GM23338 (cell line): ENCODE results near the gene USP37. TPM values are rescaled to one million over a fixed set of nuclear protein-coding genes. Genes with fewer than 3 reads are reported as not detected.

Experiments used
- ATAC-seq: fragments of 200-7000 bp; cut with Tn5 transposase; 3 replicates; pipeline ENCODE4 v1.9.1; 2020
- DNase-seq: peaks from one replicate; pipeline ENCODE4 v3.0.0-alpha.2; 2015; ENCODE audit warnings: low spot score
- H2AFZ ChIP-seq: fragments of 200-600 bp; sonication (generic); 2 replicates; pipeline ENCODE4 v1.8.0; 2016; ENCODE audit warnings: antibody characterized with exemption, mild to moderate bottlenecking, moderate library complexity
- H3F3A ChIP-seq: fragments of 200-600 bp; sonication (generic); replicated peaks from 2 replicates; pipeline ENCODE4 v1.8.0; 2017; ENCODE audit warnings: antibody characterized with exemption, mixed run types, low read depth
- H3K27ac ChIP-seq: fragments of 200-600 bp; sonication (generic); 2 replicates; pipeline ENCODE4 v1.6.1; 2016; ENCODE audit warnings: low read depth
- H3K27me3 ChIP-seq: fragments of 200-600 bp; sonication (generic); 2 replicates; pipeline ENCODE4 v1.8.0; 2016; ENCODE audit warnings: mild to moderate bottlenecking, mixed run types, moderate library complexity; ENCODE audit not compliant: insufficient read depth
- H3K36me3 ChIP-seq: fragments of 200-600 bp; sonication (generic); 2 replicates; pipeline ENCODE4 v1.8.0; 2016; ENCODE audit warnings: mild to moderate bottlenecking; ENCODE audit not compliant: insufficient read depth
- H3K4me1 ChIP-seq: fragments of 200-600 bp; sonication (generic); 2 replicates; pipeline ENCODE4 v1.8.0; 2016; ENCODE audit warnings: mild to moderate bottlenecking, moderate library complexity; ENCODE audit not compliant: insufficient read depth
- H3K4me2 ChIP-seq: fragments of 200-600 bp; sonication (generic); 2 replicates; pipeline ENCODE4 v1.7.1; 2017; ENCODE audit warnings: mixed run types
- H3K4me3 ChIP-seq: fragments of 200-600 bp; sonication (generic); 2 replicates; pipeline ENCODE4 v1.6.1; 2016; ENCODE audit warnings: mixed run types
- H3K79me2 ChIP-seq: fragments of 200-600 bp; sonication (generic); replicated peaks from 2 replicates; pipeline ENCODE4 v1.8.0; 2017; ENCODE audit warnings: mild to moderate bottlenecking; ENCODE audit not compliant: insufficient read depth
- H3K9me2 ChIP-seq: fragments of 200-600 bp; sonication (generic); 2 replicates; pipeline ENCODE4 v1.8.0; 2017; ENCODE audit not compliant: insufficient read depth
- H4K20me1 ChIP-seq: fragments of 200-600 bp; sonication (generic); replicated peaks from 2 replicates; pipeline ENCODE4 v1.8.0; 2017; ENCODE audit warnings: mild to moderate bottlenecking; ENCODE audit not compliant: insufficient read depth
- H3K27ac Mint-ChIP-seq: 2 replicates; pipeline ENCODE4 v1.8.0; 2020; ENCODE audit warnings: inconsistent platforms, mild to moderate bottlenecking, moderate library complexity, mixed read lengths
- H3K27me3 Mint-ChIP-seq: 3 replicates; pipeline ENCODE4 v1.8.0; 2022; ENCODE audit warnings: low read depth, mild to moderate bottlenecking, moderate library complexity, mixed read lengths, inconsistent platforms; ENCODE audit not compliant: insufficient read depth, poor library complexity
- H3K36me3 Mint-ChIP-seq: 3 replicates; pipeline ENCODE4 v1.8.0; 2021; ENCODE audit warnings: low read depth, mild to moderate bottlenecking, inconsistent platforms, moderate library complexity, mixed read lengths
- H3K4me1 Mint-ChIP-seq: 3 replicates; pipeline ENCODE4 v1.8.0; 2020; ENCODE audit warnings: mild to moderate bottlenecking, inconsistent platforms, mixed read lengths
- H3K4me3 Mint-ChIP-seq: 3 replicates; pipeline ENCODE4 v1.8.0; 2021; ENCODE audit warnings: moderate library complexity, mild to moderate bottlenecking, inconsistent platforms, mixed read lengths
- H3K9me3 Mint-ChIP-seq: 3 replicates; pipeline ENCODE4 v1.8.0; 2020; ENCODE audit warnings: moderate library complexity, mild to moderate bottlenecking, inconsistent platforms, mixed read lengths
- CTCF ChIP-seq, 2 experiments: fragments of 200-600 bp in 1 of 2; sonication (generic) in 1 of 2; conservative IDR thresholded peaks; 2 replicates each; pipeline versions ENCODE4 v1.5.1 to v1.6.1; 2016 to 2017; ENCODE audit warnings: antibody characterized with exemption in 2 of 2, low read depth in 2 of 2, mild to moderate bottlenecking in 2 of 2, moderate library complexity in 1 of 2
- EZH2phosphoT487 ChIP-seq: fragments of 200-600 bp; sonication (generic); IDR thresholded peaks from one replicate; pipeline ENCODE4 v1.8.1; 2018; ENCODE audit warnings: antibody characterized with exemption; ENCODE audit not compliant: unreplicated experiment
- JUNB ChIP-seq: IDR thresholded peaks from one replicate; pipeline ENCODE4 v1.6.1; 2016; ENCODE audit warnings: antibody characterized with exemption; ENCODE audit not compliant: unreplicated experiment
- NANOG ChIP-seq: IDR thresholded peaks from 2 replicates; pipeline ENCODE4 v1.6.1; 2016; ENCODE audit warnings: antibody characterized with exemption, borderline replicate concordance
- STAT1 ChIP-seq: IDR thresholded peaks from one replicate; pipeline ENCODE4 v1.6.1; 2016; ENCODE audit warnings: antibody characterized with exemption; ENCODE audit not compliant: unreplicated experiment
- ZNF114 ChIP-seq: fragments of 250-450 bp; sonication (Bioruptor Pico); IDR thresholded peaks from 2 replicates; pipeline ENCODE4 v1.5.0; 2020; ENCODE audit warnings: mild to moderate bottlenecking, moderate library complexity
- ZNF462 ChIP-seq: fragments of 250-450 bp; sonication (Bioruptor Pico); IDR thresholded peaks from 2 replicates; pipeline ENCODE4 v1.5.0; 2020; ENCODE audit warnings: mild to moderate bottlenecking, moderate library complexity
- polyA plus RNA-seq: library from polyadenylated mRNA; unstranded; fragments of >200 nt; fragmentation: Nextera tagmentation; extraction: Ambion mirVana; gene quantifications from 2 replicates; pipeline ENCODE4 v1.2.1, GENCODE V29; 2016
- total RNA-seq: library from RNA; depleted of rRNA; stranded (reverse); fragments of >200 nt; shearing (Covaris generic); gene quantifications from 2 replicates; pipeline ENCODE4 v1.2.3, GENCODE V29; 2014
- TF ChIP-seq, protein P1 (sequence below): IDR thresholded peaks from one replicate; pipeline ENCODE4 v1.6.1; 2018; ENCODE audit warnings: antibody characterized with exemption; ENCODE audit not compliant: unreplicated experiment

USP37 gene
- total and polyA plus RNA-seq, 2 experiments from 2014 or later, result 8.2 to 21.0 TPM

GRCh38 chr2:218418717-218419458 lies 149.3 kb downstream of the USP37 start, which contains the start of gene VIL1 (continued):
- TF ChIP-seq ZNF462 (CRISPR knock-in tag) (no peak), EZH2phosphoT487 (no peak)

DNA sequence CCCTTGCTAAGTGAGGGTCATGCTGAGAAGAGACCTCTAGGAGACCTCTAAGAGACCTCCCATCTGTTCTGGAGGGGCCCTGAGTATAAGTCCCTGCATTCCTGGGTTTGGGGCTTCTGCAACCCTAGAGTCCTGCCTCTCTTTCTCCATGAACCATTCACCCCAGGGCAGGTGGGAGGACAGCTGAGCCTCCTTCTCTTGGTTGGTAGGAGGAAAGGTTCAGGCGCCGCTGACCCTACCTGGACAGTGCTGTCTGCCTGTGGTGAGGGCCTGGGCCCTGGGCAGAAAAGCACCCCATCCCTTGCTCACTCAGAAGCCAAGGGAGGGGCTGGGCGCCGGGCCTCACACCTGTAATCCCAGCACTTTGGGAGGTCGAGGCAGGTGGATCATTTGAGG lies 149.8 kb downstream of the USP37 start:
- Histone ChIP-seq H3K79me2 (no peaks in the 10 kb centered on the region), H3K36me3 (no peaks in the 10 kb centered on the region), H3K27ac (no peak overlapping the region), H3F3A (no peaks in the 10 kb centered on the region), H3K4me1 (peaks cover 10% of the 10 kb centered on the region; the same call in 1 of the 2 replicates), H3K9me2 (no peaks in the 10 kb centered on the region), H4K20me1 (no peaks in the 10 kb centered on the region), H3K4me3 (no peak overlapping the region), H2AFZ (no peak overlapping the region), H3K4me2 (0 out of 2 replicates have a peak overlapping the region, but pooled peaks have one; percentile 60), H3K27me3 (no peaks in the 10 kb centered on the region)
- no peak overlapping the region for H3K27ac Mint-ChIP-seq
- H3K4me1 Mint-ChIP-seq, result peaks cover 6% of the 10 kb centered on the region; the same call in 2 of the 3 replicates
- ATAC-seq (no peak; the same call in 2 of the 3 replicates), DNase-seq (no peak)
- no peak for TF ChIP-seq JUNB
- TF ChIP-seq NANOG, result no peak
- TF ChIP-seq CTCF (conservative IDR thresholded peaks at IDR 0.05; ENCODE audit: low read depth in 2 of 2), result no peak
- TF ChIP-seq ZNF114 (CRISPR knock-in tag), result no peak
- TF ChIP-seq, protein P1, sequence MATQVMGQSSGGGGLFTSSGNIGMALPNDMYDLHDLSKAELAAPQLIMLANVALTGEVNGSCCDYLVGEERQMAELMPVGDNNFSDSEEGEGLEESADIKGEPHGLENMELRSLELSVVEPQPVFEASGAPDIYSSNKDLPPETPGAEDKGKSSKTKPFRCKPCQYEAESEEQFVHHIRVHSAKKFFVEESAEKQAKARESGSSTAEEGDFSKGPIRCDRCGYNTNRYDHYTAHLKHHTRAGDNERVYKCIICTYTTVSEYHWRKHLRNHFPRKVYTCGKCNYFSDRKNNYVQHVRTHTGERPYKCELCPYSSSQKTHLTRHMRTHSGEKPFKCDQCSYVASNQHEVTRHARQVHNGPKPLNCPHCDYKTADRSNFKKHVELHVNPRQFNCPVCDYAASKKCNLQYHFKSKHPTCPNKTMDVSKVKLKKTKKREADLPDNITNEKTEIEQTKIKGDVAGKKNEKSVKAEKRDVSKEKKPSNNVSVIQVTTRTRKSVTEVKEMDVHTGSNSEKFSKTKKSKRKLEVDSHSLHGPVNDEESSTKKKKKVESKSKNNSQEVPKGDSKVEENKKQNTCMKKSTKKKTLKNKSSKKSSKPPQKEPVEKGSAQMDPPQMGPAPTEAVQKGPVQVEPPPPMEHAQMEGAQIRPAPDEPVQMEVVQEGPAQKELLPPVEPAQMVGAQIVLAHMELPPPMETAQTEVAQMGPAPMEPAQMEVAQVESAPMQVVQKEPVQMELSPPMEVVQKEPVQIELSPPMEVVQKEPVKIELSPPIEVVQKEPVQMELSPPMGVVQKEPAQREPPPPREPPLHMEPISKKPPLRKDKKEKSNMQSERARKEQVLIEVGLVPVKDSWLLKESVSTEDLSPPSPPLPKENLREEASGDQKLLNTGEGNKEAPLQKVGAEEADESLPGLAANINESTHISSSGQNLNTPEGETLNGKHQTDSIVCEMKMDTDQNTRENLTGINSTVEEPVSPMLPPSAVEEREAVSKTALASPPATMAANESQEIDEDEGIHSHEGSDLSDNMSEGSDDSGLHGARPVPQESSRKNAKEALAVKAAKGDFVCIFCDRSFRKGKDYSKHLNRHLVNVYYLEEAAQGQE, result no peak
- no peak for TF ChIP-seq STAT1
- H3K9me3 Mint-ChIP-seq, result no peaks in the 10 kb centered on the region
- no peak overlapping the region for H3K4me3 Mint-ChIP-seq
- peaks cover 11% of the 10 kb centered on the region for H3K27me3 Mint-ChIP-seq
- H3K36me3 Mint-ChIP-seq, result no peaks in the 10 kb centered on the region
